HepG2 (cell line): Measurements from ENCODE around the gene SEC61B. TPM values are rescaled to one million over a fixed set of nuclear protein-coding genes. Genes with fewer than 3 reads are reported as not detected.
A peak's percentile ranks its signal among the peaks of the same experiment; 100 is the strongest.

Experiments
- FLYWCH1 ChIP-seq: sonication (generic); formaldehyde crosslinking; IDR thresholded peaks from 2 replicates; pipeline ENCODE4 v1.8.1; 2023; ENCODE audit warnings: mild to moderate bottlenecking, missing genetic modification reagents
- KDM3A ChIP-seq: IDR thresholded peaks from 2 replicates; pipeline ENCODE4 v1.6.1; 2018; ENCODE audit warnings: low read depth, missing compliant biosample characterization
- MED8 ChIP-seq: sonication (generic); formaldehyde crosslinking; IDR thresholded peaks from 2 replicates; pipeline ENCODE4 v1.8.1; 2023; ENCODE audit warnings: mild to moderate bottlenecking, missing genetic modification reagents; ENCODE audit not compliant: insufficient replicate concordance
- MTF1 ChIP-seq: sonication (generic); formaldehyde crosslinking; IDR thresholded peaks from 2 replicates; pipeline ENCODE4 v1.5.0; 2020; ENCODE audit warnings: missing genetic modification reagents
- PCBP1 ChIP-seq: fragments of 200-400 bp; formaldehyde crosslinking; IDR thresholded peaks from 2 replicates; pipeline ENCODE4 v1.6.1; 2017; ENCODE audit warnings: mild to moderate bottlenecking, low read depth, low read length, borderline replicate concordance
- PHF20 ChIP-seq: sonication (generic); formaldehyde crosslinking; IDR thresholded peaks from 2 replicates; pipeline ENCODE4 v1.5.0; 2020; ENCODE audit warnings: mild to moderate bottlenecking, missing genetic modification reagents
- PHF5A ChIP-seq: IDR thresholded peaks from one replicate; pipeline ENCODE4 v1.6.1; 2018; ENCODE audit warnings: low read depth, missing genetic modification reagents; ENCODE audit not compliant: unreplicated experiment
- RFXANK ChIP-seq: IDR thresholded peaks from 2 replicates; pipeline ENCODE4 v1.6.1; 2016
- RFXAP ChIP-seq: sonication (generic); formaldehyde crosslinking; IDR thresholded peaks from 2 replicates; pipeline ENCODE4 v1.4.0; 2020; ENCODE audit warnings: missing genetic modification reagents, borderline replicate concordance
- SNAI1 ChIP-seq: sonication (generic); formaldehyde crosslinking; IDR thresholded peaks from 2 replicates; pipeline ENCODE4 v1.5.0; 2020; ENCODE audit warnings: mild to moderate bottlenecking, missing genetic modification reagents, borderline replicate concordance
- ZFP41 ChIP-seq: sonication (generic); formaldehyde crosslinking; IDR thresholded peaks from 2 replicates; pipeline ENCODE4 v1.4.0; 2020; ENCODE audit warnings: mild to moderate bottlenecking, missing genetic modification reagents, borderline replicate concordance
- ZNF101 ChIP-seq: sonication (generic); formaldehyde crosslinking; IDR thresholded peaks from 2 replicates; pipeline ENCODE4 v1.4.0; 2020; ENCODE audit warnings: mild to moderate bottlenecking, low read depth, missing genetic modification reagents, borderline replicate concordance
- ZNF136 ChIP-seq: sonication (generic); formaldehyde crosslinking; IDR thresholded peaks from 2 replicates; pipeline ENCODE4 v1.8.1; 2022; ENCODE audit warnings: low read depth, mild to moderate bottlenecking, moderate library complexity, missing genetic modification reagents
- ZNF207 ChIP-seq: fragments of 450-650 bp; IDR thresholded peaks from 2 replicates; pipeline ENCODE4 v1.6.1; 2016; ENCODE audit warnings: antibody characterized with exemption, borderline replicate concordance
- ZNF230 ChIP-seq: sonication (generic); formaldehyde crosslinking; IDR thresholded peaks from 2 replicates; pipeline ENCODE4 v1.4.0; 2020; ENCODE audit warnings: mild to moderate bottlenecking, missing genetic modification reagents
- ZNF343 ChIP-seq: sonication (generic); formaldehyde crosslinking; IDR thresholded peaks from 2 replicates; pipeline ENCODE4 v1.4.0; 2020; ENCODE audit warnings: mild to moderate bottlenecking, missing genetic modification reagents
- ZNF766 ChIP-seq: sonication (generic); formaldehyde crosslinking; IDR thresholded peaks from 2 replicates; pipeline ENCODE4 v1.5.0; 2020; ENCODE audit warnings: missing genetic modification reagents, borderline replicate concordance
- polyA plus RNA-seq, 8 experiments: library from polyadenylated mRNA; depleted of rRNA in 3 of 8; stranded (reverse) in 7 of 8; unstranded in 1 of 8; fragments of >200 nt; fragmentation: Illumina TruSeq in 4 of 8; extraction: Trizol in 4 of 8; gene quantifications; 2 replicates each; pipeline versions ENCODE4 v1.2.1 to v1.2.3, GENCODE V29; 2011 to 2016; ENCODE audit warnings: low read depth in 4 of 8, missing spikeins in 1 of 8, mixed read lengths in 1 of 8; ENCODE audit not compliant: insufficient read depth in 1 of 8
- total RNA-seq, 5 experiments: library from RNA; depleted of rRNA; stranded (reverse); fragments of >200 nt; fragmentation: Illumina TruSeq; extraction: Trizol; gene quantifications; 2 replicates each; pipeline ENCODE4 v1.2.3, GENCODE V29; 2016; ENCODE audit warnings: low read depth in 1 of 5
- TF ChIP-seq, protein P1 (sequence below): sonication (generic); formaldehyde crosslinking; IDR thresholded peaks from 2 replicates; pipeline ENCODE4 v1.5.0; 2020; ENCODE audit warnings: mild to moderate bottlenecking, missing genetic modification reagents
- TF ChIP-seq, protein P2 (sequence below): sonication (generic); formaldehyde crosslinking; IDR thresholded peaks from 2 replicates; pipeline ENCODE4 v1.4.0; 2020; ENCODE audit warnings: low read depth, mild to moderate bottlenecking, missing genetic modification reagents
- TF ChIP-seq, protein P3 (sequence below): sonication (generic); formaldehyde crosslinking; IDR thresholded peaks from 2 replicates; pipeline ENCODE4 v1.4.0; 2020; ENCODE audit warnings: missing genetic modification reagents, mild to moderate bottlenecking, borderline replicate concordance
- TF ChIP-seq, protein P4 (sequence below): sonication (generic); formaldehyde crosslinking; IDR thresholded peaks from 2 replicates; pipeline ENCODE4 v1.4.0; 2020; ENCODE audit warnings: low read depth, missing genetic modification reagents

The SEC61B gene
- total and polyA plus RNA-seq, 2 of the 13 experiments (the other 11 are each of a cell fraction or from before 2014, with no cell fraction given), result 191 to 368 TPM

DNA sequence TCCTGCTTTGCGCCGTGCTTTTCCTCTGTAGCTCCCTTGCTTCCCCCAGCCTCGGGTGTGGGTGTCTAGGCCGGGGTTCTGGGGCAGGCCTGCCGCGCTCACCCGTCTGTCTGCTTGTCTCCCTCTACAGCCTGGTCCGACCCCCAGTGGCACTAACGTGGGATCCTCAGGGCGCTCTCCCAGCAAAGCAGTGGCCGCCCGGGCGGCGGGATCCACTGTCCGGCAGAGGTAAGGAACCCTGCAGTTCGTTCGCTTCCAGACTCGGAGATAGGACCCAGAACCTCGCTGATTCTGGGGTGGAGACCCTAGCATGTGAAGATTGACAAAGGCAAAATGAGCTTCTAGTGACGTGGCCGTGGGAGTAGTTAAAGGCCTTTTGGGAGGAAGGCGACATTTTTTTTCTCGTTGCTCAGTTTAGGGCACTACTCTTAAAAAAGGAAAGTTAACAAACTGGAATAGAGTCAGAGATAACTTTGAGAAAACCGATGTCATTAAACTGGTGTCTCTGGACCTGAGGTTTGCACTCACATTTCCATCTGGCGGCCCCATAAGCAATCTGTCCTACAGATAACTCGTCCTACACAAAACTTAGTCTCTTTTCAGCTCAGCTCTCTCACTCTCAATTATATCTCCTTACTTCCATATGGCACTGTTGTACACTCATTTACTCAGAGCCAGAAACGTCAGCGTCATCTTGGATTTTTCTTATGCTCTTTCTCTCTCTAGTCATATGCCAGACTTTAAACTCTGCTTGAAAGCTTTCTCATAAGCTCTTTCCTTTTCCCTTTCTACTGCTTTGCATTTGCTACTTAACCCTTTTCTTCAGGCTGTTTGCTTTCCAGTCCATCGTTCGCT lies 561 bp downstream of the SEC61B start (continued):
- TF ChIP-seq ZNF343 (0 out of 2 replicates have a peak, but pooled peaks have one; percentile 72), ZNF101 (CRISPR knock-in tag) (no peak), RFXANK (no peak), FLYWCH1 (CRISPR knock-in tag) (no peak), ZNF207 (no peak), ZNF136 (CRISPR knock-in tag) (no peak), KDM3A (CRISPR knock-in tag) (no peak), SNAI1 (0 out of 2 replicates have a peak, but pooled peaks have one; percentile 2), ZNF230 (CRISPR knock-in tag) (0 out of 2 replicates have a peak, but pooled peaks have one; percentile 41), PHF5A (CRISPR knock-in tag) (peak; percentile 28), MTF1 (CRISPR knock-in tag) (no peak), ZNF766 (CRISPR knock-in tag) (no peak), MED8 (CRISPR knock-in tag) (peak; percentile 25), RFXAP (CRISPR knock-in tag) (no peak), PHF20 (no peak), ZFP41 (CRISPR knock-in tag) (no peak), PCBP1 (no peak)
- TF ChIP-seq, protein P1, sequence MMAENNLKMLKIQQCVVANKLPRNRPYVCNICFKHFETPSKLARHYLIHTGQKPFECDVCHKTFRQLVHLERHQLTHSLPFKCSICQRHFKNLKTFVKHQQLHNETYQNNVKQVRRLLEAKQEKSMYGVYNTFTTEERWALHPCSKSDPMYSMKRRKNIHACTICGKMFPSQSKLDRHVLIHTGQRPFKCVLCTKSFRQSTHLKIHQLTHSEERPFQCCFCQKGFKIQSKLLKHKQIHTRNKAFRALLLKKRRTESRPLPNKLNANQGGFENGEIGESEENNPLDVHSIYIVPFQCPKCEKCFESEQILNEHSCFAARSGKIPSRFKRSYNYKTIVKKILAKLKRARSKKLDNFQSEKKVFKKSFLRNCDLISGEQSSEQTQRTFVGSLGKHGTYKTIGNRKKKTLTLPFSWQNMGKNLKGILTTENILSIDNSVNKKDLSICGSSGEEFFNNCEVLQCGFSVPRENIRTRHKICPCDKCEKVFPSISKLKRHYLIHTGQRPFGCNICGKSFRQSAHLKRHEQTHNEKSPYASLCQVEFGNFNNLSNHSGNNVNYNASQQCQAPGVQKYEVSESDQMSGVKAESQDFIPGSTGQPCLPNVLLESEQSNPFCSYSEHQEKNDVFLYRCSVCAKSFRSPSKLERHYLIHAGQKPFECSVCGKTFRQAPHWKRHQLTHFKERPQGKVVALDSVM, result no peak; the same call in 1 of the 2 replicates
- TF ChIP-seq, protein P2, sequence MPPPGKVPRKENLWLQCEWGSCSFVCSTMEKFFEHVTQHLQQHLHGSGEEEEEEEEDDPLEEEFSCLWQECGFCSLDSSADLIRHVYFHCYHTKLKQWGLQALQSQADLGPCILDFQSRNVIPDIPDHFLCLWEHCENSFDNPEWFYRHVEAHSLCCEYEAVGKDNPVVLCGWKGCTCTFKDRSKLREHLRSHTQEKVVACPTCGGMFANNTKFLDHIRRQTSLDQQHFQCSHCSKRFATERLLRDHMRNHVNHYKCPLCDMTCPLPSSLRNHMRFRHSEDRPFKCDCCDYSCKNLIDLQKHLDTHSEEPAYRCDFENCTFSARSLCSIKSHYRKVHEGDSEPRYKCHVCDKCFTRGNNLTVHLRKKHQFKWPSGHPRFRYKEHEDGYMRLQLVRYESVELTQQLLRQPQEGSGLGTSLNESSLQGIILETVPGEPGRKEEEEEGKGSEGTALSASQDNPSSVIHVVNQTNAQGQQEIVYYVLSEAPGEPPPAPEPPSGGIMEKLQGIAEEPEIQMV (CRISPR knock-in tag), result no peak
- TF ChIP-seq, protein P3, sequence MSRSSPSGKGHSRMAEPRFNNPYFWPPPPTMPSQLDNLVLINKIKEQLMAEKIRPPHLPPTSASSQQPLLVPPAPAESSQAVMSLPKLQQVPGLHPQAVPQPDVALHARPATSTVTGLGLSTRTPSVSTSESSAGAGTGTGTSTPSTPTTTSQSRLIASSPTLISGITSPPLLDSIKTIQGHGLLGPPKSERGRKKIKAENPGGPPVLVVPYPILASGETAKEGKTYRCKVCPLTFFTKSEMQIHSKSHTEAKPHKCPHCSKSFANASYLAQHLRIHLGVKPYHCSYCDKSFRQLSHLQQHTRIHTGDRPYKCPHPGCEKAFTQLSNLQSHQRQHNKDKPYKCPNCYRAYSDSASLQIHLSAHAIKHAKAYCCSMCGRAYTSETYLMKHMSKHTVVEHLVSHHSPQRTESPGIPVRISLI (CRISPR knock-in tag), result 0 out of 2 replicates have a peak, but pooled peaks have one; percentile 65
- TF ChIP-seq, protein P4, sequence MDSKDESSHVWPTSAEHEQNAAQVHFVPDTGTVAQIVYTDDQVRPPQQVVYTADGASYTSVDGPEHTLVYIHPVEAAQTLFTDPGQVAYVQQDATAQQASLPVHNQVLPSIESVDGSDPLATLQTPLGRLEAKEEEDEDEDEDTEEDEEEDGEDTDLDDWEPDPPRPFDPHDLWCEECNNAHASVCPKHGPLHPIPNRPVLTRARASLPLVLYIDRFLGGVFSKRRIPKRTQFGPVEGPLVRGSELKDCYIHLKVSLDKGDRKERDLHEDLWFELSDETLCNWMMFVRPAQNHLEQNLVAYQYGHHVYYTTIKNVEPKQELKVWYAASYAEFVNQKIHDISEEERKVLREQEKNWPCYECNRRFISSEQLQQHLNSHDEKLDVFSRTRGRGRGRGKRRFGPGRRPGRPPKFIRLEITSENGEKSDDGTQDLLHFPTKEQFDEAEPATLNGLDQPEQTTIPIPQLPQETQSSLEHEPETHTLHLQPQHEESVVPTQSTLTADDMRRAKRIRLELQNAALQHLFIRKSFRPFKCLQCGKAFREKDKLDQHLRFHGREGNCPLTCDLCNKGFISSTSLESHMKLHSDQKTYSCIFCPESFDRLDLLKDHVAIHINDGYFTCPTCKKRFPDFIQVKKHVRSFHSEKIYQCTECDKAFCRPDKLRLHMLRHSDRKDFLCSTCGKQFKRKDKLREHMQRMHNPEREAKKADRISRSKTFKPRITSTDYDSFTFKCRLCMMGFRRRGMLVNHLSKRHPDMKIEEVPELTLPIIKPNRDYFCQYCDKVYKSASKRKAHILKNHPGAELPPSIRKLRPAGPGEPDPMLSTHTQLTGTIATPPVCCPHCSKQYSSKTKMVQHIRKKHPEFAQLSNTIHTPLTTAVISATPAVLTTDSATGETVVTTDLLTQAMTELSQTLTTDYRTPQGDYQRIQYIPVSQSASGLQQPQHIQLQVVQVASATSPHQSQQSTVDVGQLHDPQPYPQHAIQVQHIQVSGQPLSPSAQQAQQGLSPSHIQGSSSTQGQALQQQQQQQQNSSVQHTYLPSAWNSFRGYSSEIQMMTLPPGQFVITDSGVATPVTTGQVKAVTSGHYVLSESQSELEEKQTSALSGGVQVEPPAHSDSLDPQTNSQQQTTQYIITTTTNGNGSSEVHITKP (CRISPR knock-in tag), result no peak
